DMS114 treated with DMSO at 0.1 percent for 48 hours (cell line): ENCODE results near the gene NR2F2.

Source experiments
- DNase-seq: peaks from one replicate; lab custom pipeline; 2025; ENCODE audit not compliant: unreplicated experiment; lab: John Stamatoyannopoulos, UW

The NR2F2 gene

GRCh38 chr15:96341513-96342405 lies 11.3 kb downstream of the NR2F2 start:
- DNase-seq = peak; percentile 89

- DNase-seq = peak; percentile 87
These were observed 12.1 kb downstream of the NR2F2 start for GRCh38 chr15:96342406-96343112.

- DNase-seq = peak; percentile 90
These were observed 12.9 kb downstream of the NR2F2 start for GRCh38 chr15:96343113-96344059.

GRCh38 chr15:96344060-96344705 lies 13.7 kb downstream of the NR2F2 start:
- DNase-seq = peak; percentile 82

GRCh38 chr15:96344706-96345559 lies 14.4 kb downstream of the NR2F2 start:
- peak; percentile 93 for DNase-seq

GRCh38 chr15:96345560-96346399 lies 15.3 kb downstream of the NR2F2 start:
- DNase-seq = peak; percentile 94

GRCh38 chr15:96346409-96346970 lies 16.0 kb downstream of the NR2F2 start:
- no peak for DNase-seq

GRCh38 chr15:96347181-96348111 lies 16.9 kb downstream of the NR2F2 start:
- peak; percentile 89 for DNase-seq

GRCh38 chr15:96348112-96349027 lies 17.9 kb downstream of the NR2F2 start:
- DNase-seq = peak; percentile 87

- DNase-seq = peak; percentile 87
These were observed 18.7 kb downstream of the NR2F2 start for GRCh38 chr15:96349034-96349856.

- peak; percentile 82 for DNase-seq
These were observed 19.6 kb downstream of the NR2F2 start for GRCh38 chr15:96349857-96350720.

GRCh38 chr15:96350934-96351724 lies 20.6 kb downstream of the NR2F2 start:
- DNase-seq = peak; percentile 79

- peak; percentile 73 for DNase-seq
These were observed 21.5 kb downstream of the NR2F2 start for GRCh38 chr15:96351761-96352603.
